Loucy (cell line): ENCODE data around the gene CAPN9.

Experiments
- EZH2phosphoT487 ChIP-seq: fragments of 200-600 bp; IDR thresholded peaks from 2 replicates; pipeline ENCODE4 v1.6.1; 2018; ENCODE audit warnings: antibody characterized with exemption, mild to moderate bottlenecking, moderate library complexity, borderline replicate concordance
- TF ChIP-seq, protein P1 (sequence below): fragments of 200-600 bp; sonication (generic); conservative IDR thresholded peaks from 2 replicates; pipeline ENCODE4 v1.5.1; 2014; ENCODE audit warnings: mild to moderate bottlenecking, antibody characterized with exemption, low read length

DNA sequence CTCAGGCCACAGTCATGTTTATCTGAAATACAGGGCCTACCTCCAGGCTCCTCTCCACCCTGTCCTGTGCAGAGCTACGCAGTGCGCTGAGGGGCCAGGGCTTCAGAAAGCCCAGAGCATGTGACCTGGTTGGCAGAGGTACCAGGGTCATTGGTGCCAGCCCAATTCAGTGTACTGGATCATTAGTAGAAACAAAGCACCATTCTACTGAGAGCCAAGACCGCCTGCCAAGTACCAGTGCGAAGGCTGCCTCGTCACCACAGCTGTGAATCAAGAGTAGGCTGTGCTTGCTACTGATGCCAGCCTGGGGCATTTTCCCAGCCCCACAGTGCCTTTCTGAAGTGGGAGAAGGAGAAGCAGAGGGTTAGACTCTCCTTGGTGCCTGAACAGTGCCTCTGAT lies 59.8 kb downstream of the CAPN9 start:
- TF ChIP-seq, protein P1, sequence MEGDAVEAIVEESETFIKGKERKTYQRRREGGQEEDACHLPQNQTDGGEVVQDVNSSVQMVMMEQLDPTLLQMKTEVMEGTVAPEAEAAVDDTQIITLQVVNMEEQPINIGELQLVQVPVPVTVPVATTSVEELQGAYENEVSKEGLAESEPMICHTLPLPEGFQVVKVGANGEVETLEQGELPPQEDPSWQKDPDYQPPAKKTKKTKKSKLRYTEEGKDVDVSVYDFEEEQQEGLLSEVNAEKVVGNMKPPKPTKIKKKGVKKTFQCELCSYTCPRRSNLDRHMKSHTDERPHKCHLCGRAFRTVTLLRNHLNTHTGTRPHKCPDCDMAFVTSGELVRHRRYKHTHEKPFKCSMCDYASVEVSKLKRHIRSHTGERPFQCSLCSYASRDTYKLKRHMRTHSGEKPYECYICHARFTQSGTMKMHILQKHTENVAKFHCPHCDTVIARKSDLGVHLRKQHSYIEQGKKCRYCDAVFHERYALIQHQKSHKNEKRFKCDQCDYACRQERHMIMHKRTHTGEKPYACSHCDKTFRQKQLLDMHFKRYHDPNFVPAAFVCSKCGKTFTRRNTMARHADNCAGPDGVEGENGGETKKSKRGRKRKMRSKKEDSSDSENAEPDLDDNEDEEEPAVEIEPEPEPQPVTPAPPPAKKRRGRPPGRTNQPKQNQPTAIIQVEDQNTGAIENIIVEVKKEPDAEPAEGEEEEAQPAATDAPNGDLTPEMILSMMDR, result no peak
- TF ChIP-seq EZH2phosphoT487, result no peak
